DND-41 (cell line): ENCODE measurements around the gene PICK1.
"Not testable (repeated sequence)": the region's sequence is repeated elsewhere in the genome, so short reads cannot be mapped to it uniquely, and the experiment has no call there.

Experiments
- ATAC-seq: fragments of 200-7000 bp; cut with Tn5 transposase; 3 replicates; pipeline ENCODE4 v1.9.1; 2021; ENCODE audit warnings: low read depth; ENCODE audit not compliant: insufficient read depth
- DNase-seq: peaks from one replicate; pipeline ENCODE4 v3.0.0-alpha.2; 2020
- H2AFZ ChIP-seq: 2 replicates; pipeline ENCODE4 v1.6.0; 2012; ENCODE audit warnings: low read depth, low read length
- H3K27ac ChIP-seq: 2 replicates; pipeline ENCODE4 v1.5.1; 2012; ENCODE audit warnings: low read length, inconsistent platforms
- H3K27me3 ChIP-seq: fragments of 200-600 bp; sonication (generic); 2 replicates; pipeline ENCODE4 v1.6.0; 2012; ENCODE audit warnings: low read length, mild to moderate bottlenecking, inconsistent platforms; ENCODE audit not compliant: insufficient read depth, poor library complexity
- H3K36me3 ChIP-seq: 2 replicates; pipeline ENCODE4 v1.5.1; 2012; ENCODE audit warnings: low read length, inconsistent platforms; ENCODE audit not compliant: insufficient read depth
- H3K4me1 ChIP-seq: 2 replicates; pipeline ENCODE4 v1.5.1; 2012; ENCODE audit warnings: mild to moderate bottlenecking, low read length; ENCODE audit not compliant: insufficient read depth
- H3K4me2 ChIP-seq: 2 replicates; pipeline ENCODE4 v1.6.0; 2012; ENCODE audit warnings: mild to moderate bottlenecking, moderate library complexity, low read length, inconsistent platforms; ENCODE audit not compliant: insufficient read depth
- H3K4me3 ChIP-seq, 2 experiments: fragments of 200-600 bp in 1 of 2; shearing (Covaris generic) in 1 of 2; 2 replicates each; pipeline ENCODE4 v1.5.1; 2012 to 2016; ENCODE audit warnings: inconsistent platforms in 2 of 2, low read length in 2 of 2, mild to moderate bottlenecking in 2 of 2, low read depth in 1 of 2, moderate library complexity in 1 of 2
- H3K79me2 ChIP-seq: 2 replicates; pipeline ENCODE4 v1.6.0; 2012; ENCODE audit warnings: low read length, inconsistent platforms; ENCODE audit not compliant: insufficient read depth
- H3K9ac ChIP-seq: 2 replicates; pipeline ENCODE4 v1.6.0; 2012; ENCODE audit warnings: low read depth, mild to moderate bottlenecking, inconsistent platforms, low read length, moderate library complexity
- H3K9me3 ChIP-seq: 2 replicates; pipeline ENCODE4 v1.5.1; 2012; ENCODE audit warnings: low read length, moderate library complexity, mild to moderate bottlenecking, inconsistent platforms; ENCODE audit not compliant: insufficient read depth, severe bottlenecking
- H4K20me1 ChIP-seq: 2 replicates; pipeline ENCODE4 v1.6.0; 2012; ENCODE audit warnings: low read length; ENCODE audit not compliant: insufficient read depth
- CTCF ChIP-seq: IDR thresholded peaks from 2 replicates; pipeline ENCODE4 v1.5.1; 2012; ENCODE audit warnings: borderline replicate concordance, low read length, moderate library complexity, mild to moderate bottlenecking; ENCODE audit not compliant: poor library complexity, severe bottlenecking; ENCODE audit errors: extremely low read depth
- EZH2 ChIP-seq: IDR thresholded peaks from 3 replicates; pipeline ENCODE4 v1.6.1; 2012; ENCODE audit warnings: borderline replicate concordance, low read depth, mild to moderate bottlenecking, moderate library complexity, low read length, inconsistent platforms; ENCODE audit not compliant: severe bottlenecking

The PICK1 gene

GRCh38 chr22:38034884-38035529 lies 22.2 kb upstream of the PICK1 start:
- Histone ChIP-seq H3K36me3 (no peaks in the 10 kb centered on the region), H3K9me3 (no peaks in the 10 kb centered on the region), H3K27ac (no peak overlapping the region), H3K4me1 (no peaks in the 10 kb centered on the region), H3K4me3 (no peak overlapping the region), H4K20me1 (0 out of 2 replicates have a peak, but pooled peaks cover 2% of the 10 kb centered on the region), H3K79me2 (no peaks in the 10 kb centered on the region), H3K27me3 (no peaks in the 10 kb centered on the region), H2AFZ (no peak overlapping the region), H3K4me2 (no peak overlapping the region), H3K9ac (no peak overlapping the region)
- ATAC-seq (no peak), DNase-seq (no peak)
- no peak for TF ChIP-seq EZH2
- no peak for TF ChIP-seq CTCF

- ATAC-seq = no peak
- H3K27me3 ChIP-seq = no peaks in the 10 kb centered on the region
- H3K4me2 ChIP-seq = no peak overlapping the region
- H3K9ac ChIP-seq = no peak overlapping the region
- H3K4me1 ChIP-seq = no peaks in the 10 kb centered on the region
- H3K36me3 ChIP-seq = no peaks in the 10 kb centered on the region
- DNase-seq = no peak
- H3K79me2 ChIP-seq = no peaks in the 10 kb centered on the region
- TF ChIP-seq EZH2 = no peak
- no peak overlapping the region for H3K27ac ChIP-seq
- H3K9me3 ChIP-seq = no peaks in the 10 kb centered on the region
- H4K20me1 ChIP-seq = 0 out of 2 replicates have a peak, but pooled peaks cover 2% of the 10 kb centered on the region
- H2AFZ ChIP-seq = no peak overlapping the region
- H3K4me3 ChIP-seq = no peak overlapping the region
Observed at GRCh38 chr22:38035530-38035885, 21.7 kb upstream of the PICK1 start.

GRCh38 chr22:38036392-38037062 lies 20.7 kb upstream of the PICK1 start:
- Histone ChIP-seq H3K9ac (no peak overlapping the region), H3K4me2 (no peak overlapping the region), H3K4me1 (no peaks in the 10 kb centered on the region), H2AFZ (no peak overlapping the region), H4K20me1 (no peaks in the 10 kb centered on the region), H3K27ac (no peak overlapping the region), H3K4me3 (no peak overlapping the region), H3K27me3 (no peaks in the 10 kb centered on the region), H3K9me3 (no peaks in the 10 kb centered on the region), H3K79me2 (no peaks in the 10 kb centered on the region), H3K36me3 (no peaks in the 10 kb centered on the region)
- TF ChIP-seq EZH2 = no peak
- no peak for TF ChIP-seq CTCF
- ATAC-seq (no peak), DNase-seq (no peak)

- not testable (repeated sequence) for H3K36me3 ChIP-seq, H4K20me1 ChIP-seq, H3K79me2 ChIP-seq, H3K4me3 ChIP-seq, ATAC-seq, H2AFZ ChIP-seq, DNase-seq, H3K4me1 ChIP-seq, H3K27ac ChIP-seq, H3K27me3 ChIP-seq, H3K9me3 ChIP-seq, H3K4me2 ChIP-seq, H3K9ac ChIP-seq
Observed at GRCh38 chr22:38037367-38038150, 19.6 kb upstream of the PICK1 start.
